ENCODE results near the gene GBA3. TPM values are rescaled to one million over a fixed set of nuclear protein-coding genes. Genes with fewer than 3 reads are reported as not detected.

The GBA3 gene
- total and polyA plus RNA-seq, 2 experiments from 2014 or later, result not detected

Other genes starting within 250 kb of the GBA3 start
- 73.9 and 75.3 TPM in 2 replicates for gene ADGRA3, start 176.9 kb upstream of the GBA3 start, total RNA-seq (2014; rRNA removed; shearing (Covaris generic))
- gene ADGRA3, start 176.9 kb upstream of the GBA3 start, polyA plus RNA-seq (2016; fragmentation: Nextera tagmentation; extraction: Ambion mirVana), result 14.1 and 16.2 TPM in 2 replicates